ENCODE data around the gene AMPD2.
"Not testable (repeated sequence)": the region's sequence is repeated elsewhere in the genome, so short reads cannot be mapped to it uniquely, and the experiment has no call there.

Gene AMPD2

GRCh38 chr1:109668123-109668775 is 48.6 kb downstream of the AMPD2 start:
- peaks cover 27% of the 10 kb centered on the region for H3K36me3 Mint-ChIP-seq (ENCODE audit: low read depth)
- peak overlapping the region; percentile 85 for H3K4me3 Mint-ChIP-seq
- peaks cover 34% of the 10 kb centered on the region for H3K4me1 Mint-ChIP-seq
- no peaks in the 10 kb centered on the region for H3K9me3 Mint-ChIP-seq
- no peak for DNase-seq
- no peak for TF ChIP-seq CTCF (IDR thresholded peaks at IDR 0.05)
- H3K27ac Mint-ChIP-seq, result no peak overlapping the region
- peaks cover 4% of the 10 kb centered on the region for H3K27me3 Mint-ChIP-seq (ENCODE audit: low read depth, poor library complexity)

- peak overlapping the region; percentile 40 for H3K27ac Mint-ChIP-seq
- H3K4me3 Mint-ChIP-seq, result peak overlapping the region; percentile 70
- H3K9me3 Mint-ChIP-seq, result no peaks in the 10 kb centered on the region
- peaks cover 4% of the 10 kb centered on the region for H3K27me3 Mint-ChIP-seq (ENCODE audit: low read depth, poor library complexity)
- peaks cover 32% of the 10 kb centered on the region for H3K36me3 Mint-ChIP-seq (ENCODE audit: low read depth)
- no peak for DNase-seq
- peaks cover 30% of the 10 kb centered on the region for H3K4me1 Mint-ChIP-seq
- TF ChIP-seq CTCF (IDR thresholded peaks at IDR 0.05), result no peak
Observed at GRCh38 chr1:109669246-109669948, 49.8 kb downstream of the AMPD2 start.

GRCh38 chr1:109669949-109670302 is 50.3 kb downstream of the AMPD2 start:
- not testable (repeated sequence) for H3K9me3 Mint-ChIP-seq; DNase-seq; H3K27me3 Mint-ChIP-seq (ENCODE audit: low read depth, poor library complexity)
- Mint-ChIP-seq H3K4me3 (peak overlapping the region; percentile 70), H3K36me3 (ENCODE audit: low read depth) (peaks cover 32% of the 10 kb centered on the region), H3K27ac (peak overlapping the region; percentile 40), H3K4me1 (peaks cover 25% of the 10 kb centered on the region)

GRCh38 chr1:109671067-109671466 is 51.4 kb downstream of the AMPD2 start:
- no peak overlapping the region for H3K4me3 Mint-ChIP-seq
- H3K36me3 Mint-ChIP-seq (ENCODE audit: low read depth), result peaks cover 32% of the 10 kb centered on the region
- peaks cover 18% of the 10 kb centered on the region for H3K4me1 Mint-ChIP-seq
- no peak for TF ChIP-seq CTCF (IDR thresholded peaks at IDR 0.05)
- no peak overlapping the region for H3K27ac Mint-ChIP-seq
- H3K9me3 Mint-ChIP-seq, result no peaks in the 10 kb centered on the region
- no peak for DNase-seq
- H3K27me3 Mint-ChIP-seq (ENCODE audit: low read depth, poor library complexity), result peaks cover 4% of the 10 kb centered on the region

GRCh38 chr1:109673861-109674260 is 54.2 kb downstream of the AMPD2 start:
- not testable (repeated sequence) for H3K9me3 Mint-ChIP-seq; DNase-seq; H3K4me1 Mint-ChIP-seq; H3K27me3 Mint-ChIP-seq (ENCODE audit: low read depth, poor library complexity); H3K4me3 Mint-ChIP-seq; H3K27ac Mint-ChIP-seq
- H3K36me3 Mint-ChIP-seq (ENCODE audit: low read depth), result peaks cover 36% of the 10 kb centered on the region

GRCh38 chr1:109676683-109677381 is 57.2 kb downstream of the AMPD2 start:
- not testable (repeated sequence) for H3K4me3 Mint-ChIP-seq; H3K27me3 Mint-ChIP-seq (ENCODE audit: low read depth, poor library complexity); H3K9me3 Mint-ChIP-seq; H3K4me1 Mint-ChIP-seq; H3K27ac Mint-ChIP-seq; DNase-seq
- peaks cover 16% of the 10 kb centered on the region for H3K36me3 Mint-ChIP-seq (ENCODE audit: low read depth)

GRCh38 chr1:109677459-109677858 is 57.8 kb downstream of the AMPD2 start:
- H3K36me3 Mint-ChIP-seq (ENCODE audit: low read depth), result peaks cover 12% of the 10 kb centered on the region

GRCh38 chr1:109678637-109679036 is 59.0 kb downstream of the AMPD2 start:
- H3K27ac Mint-ChIP-seq; H3K27me3 Mint-ChIP-seq (ENCODE audit: low read depth, poor library complexity); H3K36me3 Mint-ChIP-seq (ENCODE audit: low read depth); H3K4me1 Mint-ChIP-seq; DNase-seq; H3K9me3 Mint-ChIP-seq; H3K4me3 Mint-ChIP-seq: not testable (repeated sequence)

More at GRCh38 chr1:109677459-109677858, 57.8 kb downstream of the AMPD2 start:
- no peak for DNase-seq
- Mint-ChIP-seq H3K4me1 (no peaks in the 10 kb centered on the region), H3K27ac (no peak overlapping the region), H3K4me3 (no peak overlapping the region), H3K27me3 (ENCODE audit: low read depth, poor library complexity) (no peaks in the 10 kb centered on the region), H3K9me3 (no peaks in the 10 kb centered on the region)
- TF ChIP-seq CTCF (IDR thresholded peaks at IDR 0.05), result no peak

All from nephron progenitor cell (in vitro differentiated cells).